Uterus (tissue), 2 donors: ENCODE results near the gene RBMS3.

Source experiments
- CTCF ChIP-seq, 4 experiments: fragments of 200-600 bp in 2 of 4; fragments of 450-650 bp in 2 of 4; sonication (generic) in 2 of 4; IDR thresholded peaks; one replicate each; pipeline ENCODE4 v1.5.1; 2016 to 2019; ENCODE audit warnings: antibody characterized with exemption in 4 of 4, mild to moderate bottlenecking in 2 of 4, moderate library complexity in 1 of 4
- POLR2A ChIP-seq, 2 donors: fragments of 450-650 bp; IDR thresholded peaks; one replicate each; pipeline ENCODE4 v1.6.1; 2016; ENCODE audit warnings: antibody characterized with exemption in 2 of 2, mild to moderate bottlenecking in 1 of 2, moderate library complexity in 1 of 2

GRCh38 chr3:29590461-29590860, 309.6 kb downstream of the RBMS3 start:
- TF ChIP-seq CTCF (IDR thresholded peaks at IDR 0.05) (no peak), POLR2A (IDR thresholded peaks at IDR 0.05) (no peak)
